Measurements from ENCODE around the gene CIAO3. TPM values are rescaled to one million over a fixed set of nuclear protein-coding genes. Genes with fewer than 3 reads are reported as not detected.
"Not testable (repeated sequence)": the region's sequence is repeated elsewhere in the genome, so short reads cannot be mapped to it uniquely, and the experiment has no call there.

CIAO3 gene
- total RNA-seq, 2 donors from 2014 or later: 38.0 to 40.6 TPM

GRCh38 chr16:745739-746138 lies 4.9 kb upstream of the CIAO3 start:
- no peak overlapping the region for H3K4me3 Mint-ChIP-seq
- no peak for ATAC-seq (replicated peaks in 1 of 2)
- H3K36me3 Mint-ChIP-seq (ENCODE audit: insufficient read depth in 2 of 2): no peaks in the 10 kb centered on the region
- H3K4me1 Mint-ChIP-seq (ENCODE audit: low read depth): no peaks in the 10 kb centered on the region
- H3K27ac Mint-ChIP-seq: no peak overlapping the region
- peak in 1 of 2 donors; percentile 44 for DNase-seq
- H3K27me3 Mint-ChIP-seq (ENCODE audit: low read depth): no peaks in the 10 kb centered on the region
- no peaks in the 10 kb centered on the region for H3K9me3 Mint-ChIP-seq

GRCh38 chr16:743794-744500 lies 3.1 kb upstream of the CIAO3 start:
- Mint-ChIP-seq H3K4me1 (ENCODE audit: low read depth) (peaks cover 13% of the 10 kb centered on the region), H3K27me3 (ENCODE audit: low read depth) (no peaks in the 10 kb centered on the region), H3K27ac (no peak overlapping the region), H3K4me3 (no peak overlapping the region), H3K9me3 (no peaks in the 10 kb centered on the region), H3K36me3 (ENCODE audit: insufficient read depth in 2 of 2) (no peaks in the 10 kb centered on the region)
- ATAC-seq (replicated peaks in 1 of 2) (no peak), DNase-seq (no peak)

DNA sequence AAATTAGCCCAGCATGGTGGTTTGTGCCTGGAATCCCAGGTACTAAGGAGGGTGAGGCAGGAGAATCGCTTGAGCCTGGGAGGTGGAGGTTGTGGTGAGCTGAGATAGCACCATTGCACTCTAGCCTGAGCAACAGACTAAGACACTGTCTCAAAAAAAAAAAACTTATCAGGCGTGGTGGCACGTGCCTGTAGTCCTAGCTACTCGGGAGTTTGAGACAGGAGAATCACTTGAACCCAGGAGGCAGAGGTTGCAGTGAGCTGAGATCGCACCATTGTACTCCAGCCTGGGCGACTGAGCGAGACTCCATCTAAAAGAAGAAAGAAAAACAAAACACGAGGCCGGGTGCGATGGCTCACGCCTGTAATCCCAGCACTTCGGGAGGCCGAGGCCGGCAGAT lies 2.1 kb upstream of the CIAO3 start:
- not testable (repeated sequence) for ATAC-seq (replicated peaks in 1 of 2); H3K27ac Mint-ChIP-seq
- peaks cover 20% of the 10 kb centered on the region for H3K4me1 Mint-ChIP-seq (ENCODE audit: low read depth)

DNA sequence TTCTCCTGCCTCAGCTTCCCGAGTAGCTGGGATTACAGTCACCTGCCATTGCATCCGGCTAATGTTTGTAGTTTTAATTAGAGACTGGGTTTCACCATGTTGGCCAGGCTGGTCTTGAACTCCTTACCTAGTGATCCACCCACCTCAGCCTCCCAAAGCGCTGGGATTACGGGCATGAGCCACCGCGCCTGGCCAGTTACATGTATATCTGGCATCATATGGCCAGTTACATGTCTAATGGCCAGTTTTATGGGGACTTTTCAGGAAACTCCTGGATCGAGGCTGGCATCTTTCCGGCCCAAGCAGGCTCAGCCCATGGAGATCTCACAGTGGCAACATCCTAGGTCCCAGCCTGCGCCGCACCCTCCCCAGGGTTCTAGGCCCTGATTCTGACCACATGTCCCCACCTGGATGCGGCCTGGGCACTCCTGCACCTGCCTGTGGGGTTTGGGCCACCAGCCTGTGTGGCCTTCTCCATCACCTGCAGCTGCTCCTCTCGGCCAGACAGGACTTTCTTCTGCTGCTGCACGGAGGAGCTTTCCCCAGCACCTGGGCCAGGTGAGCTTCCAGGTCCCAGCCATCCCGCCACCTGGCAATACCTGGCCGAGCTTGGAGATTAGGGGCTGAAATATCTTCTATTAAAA lies 1.3 kb upstream of the CIAO3 start:
- H3K36me3 Mint-ChIP-seq (ENCODE audit: insufficient read depth in 2 of 2): peaks cover 0 to 3% of the 10 kb centered on the region in 2 donors
- peak overlapping the region; percentile 57 for H3K27ac Mint-ChIP-seq
- DNase-seq (no peak), ATAC-seq (replicated peaks in 1 of 2) (no peak)
- no peaks in the 10 kb centered on the region for H3K27me3 Mint-ChIP-seq (ENCODE audit: low read depth)
- H3K4me1 Mint-ChIP-seq (ENCODE audit: low read depth): peaks cover 27% of the 10 kb centered on the region
- H3K4me3 Mint-ChIP-seq: peak overlapping the region; percentile 87 to 88
- no peaks in the 10 kb centered on the region for H3K9me3 Mint-ChIP-seq

More for the DNA sequence above, 2.1 kb upstream of the CIAO3 start:
- not testable (repeated sequence) for H3K27me3 Mint-ChIP-seq (ENCODE audit: low read depth); DNase-seq; H3K4me3 Mint-ChIP-seq; H3K9me3 Mint-ChIP-seq; H3K36me3 Mint-ChIP-seq (ENCODE audit: insufficient read depth in 2 of 2)

DNA sequence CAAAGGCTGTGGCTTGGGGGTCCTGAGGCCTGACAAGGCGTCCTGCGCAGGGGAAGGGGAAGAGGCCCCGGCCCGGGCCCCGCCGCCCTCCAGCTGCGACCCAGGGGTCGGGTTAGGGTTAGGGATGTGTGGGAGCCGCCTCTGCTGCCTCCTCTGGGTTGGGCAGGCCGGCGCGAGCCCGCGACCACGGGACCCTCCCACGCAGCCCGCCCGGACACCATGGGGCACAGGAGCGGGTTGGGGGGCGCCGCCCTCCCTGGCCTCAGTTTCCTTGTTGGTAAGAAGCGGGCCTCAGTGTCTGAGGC lies 386 bp downstream of the CIAO3 start:
- Mint-ChIP-seq H3K27me3 (ENCODE audit: low read depth) (no peaks in the 10 kb centered on the region), H3K27ac (peak overlapping the region; percentile 79), H3K9me3 (no peaks in the 10 kb centered on the region), H3K4me3 (peak overlapping the region; percentile 87 to 88), H3K4me1 (ENCODE audit: low read depth) (peaks cover 44% of the 10 kb centered on the region), H3K36me3 (ENCODE audit: insufficient read depth in 2 of 2) (peaks cover under 1 to 4% of the 10 kb centered on the region in 2 donors)
- peak in 1 of 2 donors; percentile 10 for ATAC-seq (replicated peaks in 1 of 2)
- DNase-seq: no peak

GRCh38 chr16:739560-740458 lies 988 bp downstream of the CIAO3 start:
- peak overlapping the region; percentile 79 for H3K27ac Mint-ChIP-seq
- DNase-seq (no peak), ATAC-seq (replicated peaks in 1 of 2) (no peak)
- H3K4me3 Mint-ChIP-seq: peak overlapping the region; percentile 87 to 88
- peaks cover 4 to 6% of the 10 kb centered on the region in 2 donors for H3K36me3 Mint-ChIP-seq (ENCODE audit: insufficient read depth in 2 of 2)
- no peaks in the 10 kb centered on the region for H3K9me3 Mint-ChIP-seq
- H3K27me3 Mint-ChIP-seq (ENCODE audit: low read depth): no peaks in the 10 kb centered on the region
- peaks cover 48% of the 10 kb centered on the region for H3K4me1 Mint-ChIP-seq (ENCODE audit: low read depth)

- no peak overlapping the region for H3K27ac Mint-ChIP-seq
- H3K27me3 Mint-ChIP-seq (ENCODE audit: low read depth): no peaks in the 10 kb centered on the region
- no peaks in the 10 kb centered on the region for H3K9me3 Mint-ChIP-seq
- no peak for ATAC-seq (replicated peaks in 1 of 2)
- H3K4me3 Mint-ChIP-seq: peak overlapping the region in 1 of 2 donors; percentile 65
- DNase-seq: no peak
- peaks cover 4 to 6% of the 10 kb centered on the region in 2 donors for H3K36me3 Mint-ChIP-seq (ENCODE audit: insufficient read depth in 2 of 2)
- peaks cover 48% of the 10 kb centered on the region for H3K4me1 Mint-ChIP-seq (ENCODE audit: low read depth)
Observed at GRCh38 chr16:736936-737481, 3.8 kb downstream of the CIAO3 start.

DNA sequence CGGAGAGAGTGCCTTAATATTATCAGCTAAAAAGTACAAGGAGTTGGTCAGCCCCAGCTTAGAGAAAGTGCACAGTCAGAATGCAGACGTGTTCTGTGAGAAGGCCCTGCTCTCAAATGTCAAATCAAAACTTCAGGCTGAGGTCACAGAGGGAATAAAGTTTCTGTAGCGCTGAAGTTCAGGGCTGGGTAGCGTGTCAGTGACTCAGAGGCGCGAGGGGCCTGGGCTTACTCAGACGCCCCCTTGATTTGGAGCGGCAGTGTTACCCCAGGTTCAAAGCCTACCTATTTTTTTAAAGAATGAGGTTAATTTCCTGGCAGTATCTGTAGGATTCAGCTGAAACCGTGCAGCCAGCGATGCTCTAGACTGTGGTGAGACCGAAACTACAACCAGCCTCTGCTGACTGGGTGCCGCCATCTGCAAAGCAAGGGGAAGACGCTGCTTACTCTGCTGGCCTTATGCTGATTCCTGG lies 4.8 kb downstream of the CIAO3 start:
- H3K4me3 Mint-ChIP-seq: peak overlapping the region; percentile 65 to 80
- DNase-seq: peak; percentile 76 to 86

DNA sequence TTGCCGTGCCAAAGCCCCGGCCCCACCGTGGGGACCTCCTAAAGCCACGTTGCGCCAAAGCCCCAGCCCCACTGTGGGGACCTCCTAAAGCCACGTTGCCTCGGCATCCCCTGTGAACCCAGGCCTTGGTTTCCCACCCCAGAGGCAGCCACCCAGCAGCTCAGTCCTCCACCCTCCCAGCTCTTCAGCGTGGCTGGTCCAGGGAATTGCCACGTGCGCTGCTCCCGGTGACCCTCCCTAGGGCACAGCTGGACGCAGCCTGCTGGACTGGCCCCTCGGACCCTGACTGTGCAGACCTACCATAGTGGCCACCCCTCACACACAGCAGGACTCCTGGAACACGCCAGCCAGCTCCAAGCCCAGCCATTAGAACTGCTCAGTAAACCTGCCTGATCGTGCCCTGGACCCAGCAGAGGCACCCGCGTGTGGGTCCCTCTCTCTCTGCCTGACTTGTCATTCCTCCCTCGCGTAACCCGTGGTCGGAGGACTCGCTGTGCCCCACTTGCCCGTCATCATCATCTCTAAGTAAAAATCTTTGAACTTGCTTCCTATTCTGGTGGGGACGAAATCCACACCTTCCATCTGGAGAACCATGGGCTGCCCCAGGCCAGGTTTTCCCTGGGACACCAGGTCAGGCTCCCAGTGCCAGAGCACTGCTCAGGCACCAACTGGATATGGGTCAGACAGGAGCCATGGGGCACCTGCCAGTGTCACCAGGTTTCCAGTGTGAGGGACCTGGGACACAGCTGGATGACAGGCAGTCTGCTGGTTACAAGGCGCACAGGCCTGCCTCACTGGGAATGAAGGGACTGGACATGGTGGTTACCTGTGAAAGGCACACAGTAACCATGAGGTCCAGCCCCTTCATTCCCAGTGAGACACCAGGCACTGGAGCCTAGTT lies 5.6 kb downstream of the CIAO3 start:
- H3K36me3 Mint-ChIP-seq (ENCODE audit: insufficient read depth in 2 of 2): peaks cover 4 to 6% of the 10 kb centered on the region in 2 donors

More for the DNA sequence above, 4.8 kb downstream of the CIAO3 start:
- H3K9me3 Mint-ChIP-seq: no peaks in the 10 kb centered on the region
- peaks cover 48% of the 10 kb centered on the region for H3K4me1 Mint-ChIP-seq (ENCODE audit: low read depth)
- peaks cover 4 to 6% of the 10 kb centered on the region in 2 donors for H3K36me3 Mint-ChIP-seq (ENCODE audit: insufficient read depth in 2 of 2)
- no peaks in the 10 kb centered on the region for H3K27me3 Mint-ChIP-seq (ENCODE audit: low read depth)
- peak overlapping the region; percentile 51 for H3K27ac Mint-ChIP-seq
- ATAC-seq (replicated peaks in 1 of 2): peak; percentile 87 to 89

DNA sequence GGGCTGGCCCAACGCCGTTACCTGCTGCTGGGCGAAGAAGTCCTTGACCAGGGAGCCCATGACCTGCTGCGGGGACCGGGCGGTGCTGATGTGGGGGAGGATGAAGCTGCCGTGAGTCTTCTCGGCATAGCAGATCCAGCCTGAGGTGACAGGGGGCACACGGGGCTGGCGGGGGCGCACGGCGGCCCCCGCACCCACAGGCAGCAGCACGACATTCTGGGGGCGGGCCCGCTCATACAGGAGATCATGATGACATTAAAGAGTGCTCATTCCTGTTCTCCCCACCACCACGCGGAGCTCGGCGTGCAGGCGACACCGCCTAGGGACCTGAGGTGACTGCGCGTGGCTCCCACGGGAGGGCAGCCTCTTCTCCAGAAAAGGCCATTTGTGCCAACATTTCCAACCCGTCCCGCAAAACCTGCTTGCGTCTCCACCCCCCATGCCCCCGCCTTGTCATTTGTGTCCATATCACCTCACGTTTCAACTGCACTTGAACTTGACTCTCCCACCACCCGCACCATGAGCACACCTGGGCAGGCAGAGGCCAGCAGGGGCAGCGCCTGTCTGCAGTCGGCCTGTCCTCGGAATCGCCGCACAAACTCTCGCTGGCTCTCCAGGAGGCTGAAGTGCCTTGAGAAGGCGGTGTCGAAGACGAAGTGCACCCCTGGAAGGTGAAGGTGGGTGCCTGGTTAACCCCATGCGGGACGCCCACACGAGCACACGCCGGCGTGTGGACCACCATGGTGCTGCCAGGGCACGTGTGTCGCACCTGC lies 6.4 kb downstream of the CIAO3 start:
- ATAC-seq (replicated peaks in 1 of 2) (no peak), DNase-seq (no peak)
- Mint-ChIP-seq H3K4me3 (no peak overlapping the region), H3K27me3 (ENCODE audit: low read depth) (no peaks in the 10 kb centered on the region), H3K9me3 (no peaks in the 10 kb centered on the region), H3K27ac (no peak overlapping the region), H3K36me3 (ENCODE audit: insufficient read depth in 2 of 2) (peaks cover 4 to 6% of the 10 kb centered on the region in 2 donors), H3K4me1 (ENCODE audit: low read depth) (peaks cover 40% of the 10 kb centered on the region)

More for the DNA sequence above, 5.6 kb downstream of the CIAO3 start:
- Mint-ChIP-seq H3K27me3 (ENCODE audit: low read depth) (no peaks in the 10 kb centered on the region), H3K4me1 (ENCODE audit: low read depth) (peaks cover 48% of the 10 kb centered on the region), H3K4me3 (peak overlapping the region; percentile 1 to 65), H3K9me3 (no peaks in the 10 kb centered on the region), H3K27ac (no peak overlapping the region)
- ATAC-seq (replicated peaks in 1 of 2): no peak
- DNase-seq: no peak

GRCh38 chr16:733382-734207 lies 7.2 kb downstream of the CIAO3 start:
- ATAC-seq (replicated peaks in 1 of 2) (no peak), DNase-seq (peak in 1 of 2 donors; percentile 58)
- Mint-ChIP-seq H3K9me3 (no peaks in the 10 kb centered on the region), H3K4me1 (ENCODE audit: low read depth) (peaks cover 32% of the 10 kb centered on the region), H3K36me3 (ENCODE audit: insufficient read depth in 2 of 2) (peaks cover 4 to 6% of the 10 kb centered on the region in 2 donors), H3K27me3 (ENCODE audit: low read depth) (no peaks in the 10 kb centered on the region), H3K27ac (no peak overlapping the region), H3K4me3 (no peak overlapping the region)
